RPMI8226 (cell line): ENCODE results near the gene ZC3H10.
A peak's percentile ranks its signal among the peaks of the same experiment; 100 is the strongest.
"Not testable (repeated sequence)": the region's sequence is repeated elsewhere in the genome, so short reads cannot be mapped to it uniquely, and the experiment has no call there.

Source experiments
- DNase-seq: peaks from one replicate; pipeline ENCODE4 v3.0.0-alpha.2; 2015

Gene ZC3H10

GRCh38 chr12:56117778-56118687 lies at the start of gene ZC3H10:
TSS of gene ZC3H10 (plus strand) at chr12:56118266. CDS start at chr12:56120563, 2,297 bp downstream.
- DNase-seq: peak; percentile 100

- no peak for DNase-seq
These were observed 46.4 kb upstream of the ZC3H10 start for GRCh38 chr12:56071648-56072047.

DNA sequence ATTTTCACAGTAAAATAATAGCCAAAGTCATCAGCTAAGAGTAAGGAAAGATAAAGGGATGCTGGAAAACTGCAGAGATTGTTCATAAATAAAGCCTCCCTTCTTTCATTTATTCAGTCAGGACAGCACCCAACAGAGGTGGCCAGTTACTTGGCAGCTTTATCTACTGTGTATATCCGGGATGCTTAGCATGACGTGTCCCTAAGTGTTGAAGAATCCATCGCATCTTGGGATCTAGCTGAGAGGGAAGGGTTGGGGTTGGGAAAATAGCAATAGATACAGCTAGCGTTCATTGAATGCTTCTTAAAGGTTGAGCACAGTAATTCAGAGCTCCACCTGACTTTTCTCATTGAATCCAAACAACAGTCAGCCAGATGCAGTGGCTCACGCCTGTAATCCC lies 43.7 kb upstream of the ZC3H10 start:
- no peak for DNase-seq

DNA sequence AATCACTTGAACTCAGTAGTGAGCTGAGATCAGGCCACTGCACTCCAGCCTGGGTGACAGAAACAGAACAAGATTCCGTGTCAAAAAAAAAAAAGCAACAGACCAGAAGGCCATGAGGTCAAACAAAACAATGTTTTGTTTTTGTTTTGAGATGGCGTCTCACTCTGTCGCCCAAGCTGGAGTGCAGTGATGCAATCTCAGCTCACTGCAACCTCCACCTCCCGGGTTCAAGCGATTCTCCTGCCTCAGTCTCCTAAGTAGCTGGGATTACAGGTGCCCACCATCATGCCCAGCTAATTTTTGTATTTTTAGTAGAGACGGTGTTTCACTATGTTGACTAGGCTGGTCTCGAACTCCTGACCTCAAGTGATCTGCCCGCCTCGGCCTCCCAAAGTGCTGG lies 40.1 kb upstream of the ZC3H10 start:
- not testable (repeated sequence) for DNase-seq

DNA sequence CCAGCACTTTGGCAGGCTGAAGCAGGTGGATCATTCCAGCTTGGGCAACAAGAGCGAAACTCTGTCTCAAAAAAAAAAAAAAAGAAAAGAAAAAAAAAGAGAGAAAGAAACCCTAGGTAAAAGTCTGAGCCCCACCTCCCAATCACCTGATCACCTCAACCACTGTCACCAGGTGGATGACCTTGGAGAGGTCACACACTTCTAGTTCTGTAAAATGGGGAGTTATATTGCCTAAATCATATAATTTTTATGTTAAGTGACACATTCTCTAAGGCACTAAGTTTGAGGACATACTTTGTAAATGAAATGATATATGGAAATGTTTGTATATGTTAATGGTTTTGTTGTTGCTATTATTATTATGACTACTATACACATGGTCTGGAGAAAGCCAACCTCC lies 39.6 kb upstream of the ZC3H10 start:
- DNase-seq: no peak

DNA sequence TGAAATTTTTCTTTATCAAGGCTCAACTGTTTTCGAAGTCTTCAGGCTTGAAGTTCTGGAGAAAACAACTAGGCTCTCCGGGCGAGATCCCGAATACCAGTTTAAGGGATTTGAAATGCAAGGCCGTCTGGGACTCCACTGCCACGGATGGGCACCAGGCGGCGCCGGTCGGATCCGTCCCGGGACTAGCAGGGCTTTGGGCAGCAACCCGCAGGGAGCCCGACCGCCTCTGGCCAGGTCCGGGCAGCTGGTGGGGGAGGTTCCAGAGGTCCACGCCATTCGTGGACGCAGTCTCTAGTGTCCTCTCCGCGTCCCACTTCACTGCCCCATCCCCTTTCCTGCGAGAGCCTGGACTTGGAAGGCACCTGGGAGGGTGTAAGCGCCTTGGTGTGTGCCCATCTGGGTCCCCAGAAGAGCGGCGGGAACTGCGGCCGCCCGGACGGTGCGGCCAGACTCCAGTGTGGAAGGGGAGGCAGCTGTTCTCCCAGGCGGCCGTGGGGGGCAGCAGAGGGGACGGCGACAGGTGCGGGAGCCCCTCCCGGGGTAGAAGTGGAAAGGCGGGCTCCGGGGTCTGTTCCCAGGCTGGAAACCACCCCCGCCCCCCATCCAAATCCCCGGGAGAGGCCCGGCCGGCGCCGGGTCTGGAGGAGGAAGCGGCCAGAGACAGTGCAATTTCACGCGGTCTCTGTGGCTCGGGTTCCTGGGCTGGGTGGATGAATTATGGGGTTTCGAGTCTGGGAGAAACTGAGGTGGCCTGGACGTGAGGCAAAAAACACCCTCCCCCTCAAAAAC lies 38.9 kb upstream of the ZC3H10 start:
- peak; percentile 82 for DNase-seq

GRCh38 chr12:56079723-56080555 lies 38.1 kb upstream of the ZC3H10 start, which contains the start of gene ERBB3:
TSS of gene ERBB3 (plus strand) at chr12:56080165. CDS start at chr12:56080301, 136 bp downstream.
- DNase-seq: peak; percentile 77

- DNase-seq: no peak
These were observed 37.4 kb upstream of the ZC3H10 start for GRCh38 chr12:56080556-56081138.

DNA sequence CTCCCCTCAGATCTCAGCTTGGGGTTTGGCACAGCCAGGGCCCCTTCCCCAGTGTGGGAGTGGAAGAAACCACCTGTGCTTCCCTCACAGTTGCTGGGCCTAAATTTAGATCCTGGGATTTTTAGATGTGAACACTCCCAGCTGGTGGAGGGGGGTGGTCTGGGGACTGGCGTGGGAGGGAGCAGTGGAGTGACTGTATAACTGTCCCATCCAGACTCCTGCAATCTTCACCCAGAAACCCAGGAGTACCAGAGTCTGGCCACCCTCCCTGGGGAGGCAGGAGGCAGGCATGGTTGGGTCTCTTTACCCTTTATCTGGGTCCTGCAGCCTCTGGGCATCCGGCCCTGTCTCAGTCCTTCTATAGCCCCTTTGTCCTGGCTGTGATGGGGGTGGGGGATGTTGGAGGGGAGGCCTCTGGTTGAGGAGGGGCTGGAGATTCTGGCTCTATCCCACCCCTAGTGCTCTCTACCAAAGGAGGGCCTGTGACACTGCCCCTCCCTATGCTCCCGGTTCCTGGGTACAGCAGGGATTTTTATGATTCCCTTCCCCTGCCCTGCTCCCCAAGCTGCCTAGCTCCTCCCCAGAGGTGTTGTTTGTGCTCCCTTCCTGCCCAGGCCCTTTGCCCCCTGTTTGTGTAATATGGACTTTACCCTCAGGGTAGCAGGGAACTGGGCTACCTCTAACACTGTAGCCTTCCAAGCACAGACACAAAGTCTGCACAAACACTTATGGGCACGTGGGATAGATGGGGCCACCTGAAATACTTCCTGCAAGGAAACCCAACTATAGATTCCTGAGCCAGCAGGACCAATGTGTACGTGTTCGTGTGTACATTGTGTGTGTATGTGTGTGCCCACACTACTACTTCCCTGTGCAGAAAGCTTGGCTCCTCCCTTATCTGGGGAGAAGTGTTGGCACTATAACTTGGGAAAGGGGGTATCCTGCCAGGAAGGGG lies 36.4 kb upstream of the ZC3H10 start:
- DNase-seq: no peak

- no peak for DNase-seq
These were observed 35.7 kb upstream of the ZC3H10 start for GRCh38 chr12:56082382-56082781.

DNA sequence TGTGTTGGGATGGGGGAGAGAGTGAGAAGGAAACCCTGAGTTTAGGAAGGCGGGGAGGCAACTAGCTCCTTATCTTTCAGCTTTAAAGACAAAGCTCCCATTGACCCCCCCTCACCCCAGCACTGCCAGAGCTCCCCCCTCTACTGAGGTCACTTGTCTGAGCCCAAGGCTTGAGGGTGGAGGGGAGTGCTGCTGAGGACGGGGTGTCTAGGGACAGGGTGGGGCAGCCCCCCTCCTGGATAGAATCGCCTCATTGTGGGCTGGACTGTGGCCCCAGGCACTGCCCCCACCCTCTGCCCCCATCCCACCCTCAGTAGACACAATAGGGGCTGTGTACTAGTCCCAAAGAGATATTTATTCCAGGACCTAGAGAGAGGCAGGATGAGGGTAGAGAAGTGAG lies 35.1 kb upstream of the ZC3H10 start:
- DNase-seq: no peak

GRCh38 chr12:56084958-56085543 lies 33.0 kb upstream of the ZC3H10 start:
- DNase-seq: peak; percentile 34

DNA sequence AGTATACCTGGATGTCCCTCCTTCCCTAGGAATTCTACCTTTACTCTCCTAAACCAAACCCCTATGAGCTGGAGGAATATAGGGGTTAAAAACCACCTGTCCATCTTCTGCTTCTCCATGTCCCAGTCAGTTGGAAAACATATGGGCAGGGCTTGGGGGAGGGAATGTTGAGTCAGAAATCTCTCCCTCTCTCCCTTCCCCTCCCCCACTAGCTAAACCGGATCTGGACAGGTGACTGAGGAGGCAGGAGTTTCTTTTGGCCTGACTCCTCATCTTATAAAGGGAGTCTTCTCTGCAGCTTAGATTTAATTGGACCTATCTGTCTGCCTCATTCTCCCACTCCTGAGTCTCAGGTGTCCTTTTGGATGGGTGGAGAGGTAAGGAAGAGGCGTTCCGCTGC lies 32.0 kb upstream of the ZC3H10 start:
- peak; percentile 19 for DNase-seq

DNA sequence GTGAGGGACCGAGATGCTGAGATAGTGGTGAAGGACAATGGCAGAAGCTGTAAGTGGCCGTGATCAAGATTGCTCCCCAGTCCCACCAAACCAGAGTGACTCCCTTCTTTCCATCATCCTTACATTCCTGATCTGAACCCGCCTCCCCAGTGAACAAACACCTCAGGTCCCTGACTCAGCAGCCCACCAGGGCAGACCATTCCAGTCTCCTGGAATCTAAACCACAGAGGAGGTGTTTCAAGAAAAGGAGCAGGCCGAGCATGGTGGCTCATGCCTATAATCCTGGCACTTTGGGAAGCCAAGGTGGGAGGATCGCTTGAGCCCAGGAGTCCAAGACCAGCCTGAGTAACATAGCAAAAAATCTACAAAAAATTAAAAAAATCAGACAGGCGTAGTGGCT lies 31.5 kb upstream of the ZC3H10 start:
- DNase-seq: no peak

GRCh38 chr12:56087220-56087619 lies 30.8 kb upstream of the ZC3H10 start:
- DNase-seq: no peak

DNA sequence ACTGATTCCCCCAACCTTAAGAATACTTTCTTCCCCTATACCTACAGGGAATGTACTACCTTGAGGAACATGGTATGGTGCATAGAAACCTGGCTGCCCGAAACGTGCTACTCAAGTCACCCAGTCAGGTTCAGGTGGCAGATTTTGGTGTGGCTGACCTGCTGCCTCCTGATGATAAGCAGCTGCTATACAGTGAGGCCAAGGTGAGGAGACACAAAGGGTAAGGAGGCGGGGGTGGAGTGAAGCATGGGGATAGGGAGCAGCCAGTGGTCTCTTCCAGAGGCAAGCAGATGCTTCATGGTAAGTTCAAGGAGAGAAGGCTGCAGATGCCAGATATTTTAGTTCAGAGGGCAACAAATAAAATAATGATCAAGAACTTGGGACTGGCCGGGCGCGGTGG lies 20.3 kb upstream of the ZC3H10 start:
- no peak for DNase-seq

- no peak for DNase-seq
These were observed 19.5 kb upstream of the ZC3H10 start for GRCh38 chr12:56098592-56098991.

GRCh38 chr12:56099787-56100186 lies 18.3 kb upstream of the ZC3H10 start:
- no peak for DNase-seq

GRCh38 chr12:56101045-56101444 lies 17.0 kb upstream of the ZC3H10 start:
- no peak for DNase-seq

DNA sequence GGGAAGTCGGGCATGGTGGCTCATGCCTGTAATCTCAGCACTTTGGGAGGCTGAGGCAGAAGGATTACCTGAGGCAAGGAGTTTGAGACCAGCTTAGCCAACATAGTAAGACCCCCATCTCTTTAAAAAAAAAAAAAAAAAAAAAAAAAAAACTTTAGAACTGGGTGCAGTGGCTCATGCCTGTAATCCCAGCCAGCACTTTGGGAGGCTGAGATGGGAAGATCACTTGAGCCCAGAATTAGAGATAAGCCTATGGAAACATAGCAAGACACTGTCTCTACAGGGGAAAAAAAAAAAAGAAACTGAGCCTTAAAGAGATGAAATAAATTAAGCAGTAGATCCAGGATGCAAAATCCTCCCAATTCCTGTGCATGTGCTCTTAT lies 15.4 kb upstream of the ZC3H10 start:
- DNase-seq: no peak
